ENCODE measurements around the gene ABLIM1. TPM values are rescaled to one million over a fixed set of nuclear protein-coding genes. Genes with fewer than 3 reads are reported as not detected.

The ABLIM1 gene
- total RNA-seq, 1 donor from 2014 or later, result 76.9 TPM

DNA sequence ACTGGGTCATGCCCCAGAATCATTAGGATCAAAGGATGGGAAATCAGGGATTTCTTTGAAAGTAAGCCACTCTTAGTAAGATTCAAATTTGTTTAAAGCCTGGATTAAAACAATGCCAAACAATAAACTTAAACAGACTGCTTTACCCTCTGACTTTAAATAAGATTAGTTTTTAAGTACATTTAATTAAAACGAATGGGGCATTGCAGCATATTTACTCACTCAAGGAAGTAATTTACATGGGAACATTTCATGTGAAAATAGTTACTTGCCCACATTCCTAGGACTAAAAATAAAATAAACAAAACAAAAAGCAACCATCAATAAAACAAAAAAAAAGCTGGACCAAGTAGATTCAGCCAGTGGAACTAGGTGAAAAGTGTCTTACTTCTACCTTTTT lies 7.8 kb downstream of the ABLIM1 start:
- Mint-ChIP-seq H3K4me3 (no peak overlapping the region), H3K27ac (no peak overlapping the region), H3K27me3 (no peaks in the 10 kb centered on the region), H3K4me1 (no peaks in the 10 kb centered on the region), H3K9me3 (no peaks in the 10 kb centered on the region), H3K36me3 (ENCODE audit: low read depth) (no peaks in the 10 kb centered on the region)
- ATAC-seq (ENCODE audit: low read depth) (no peak), DNase-seq (no peak)
- TF ChIP-seq, protein P1, sequence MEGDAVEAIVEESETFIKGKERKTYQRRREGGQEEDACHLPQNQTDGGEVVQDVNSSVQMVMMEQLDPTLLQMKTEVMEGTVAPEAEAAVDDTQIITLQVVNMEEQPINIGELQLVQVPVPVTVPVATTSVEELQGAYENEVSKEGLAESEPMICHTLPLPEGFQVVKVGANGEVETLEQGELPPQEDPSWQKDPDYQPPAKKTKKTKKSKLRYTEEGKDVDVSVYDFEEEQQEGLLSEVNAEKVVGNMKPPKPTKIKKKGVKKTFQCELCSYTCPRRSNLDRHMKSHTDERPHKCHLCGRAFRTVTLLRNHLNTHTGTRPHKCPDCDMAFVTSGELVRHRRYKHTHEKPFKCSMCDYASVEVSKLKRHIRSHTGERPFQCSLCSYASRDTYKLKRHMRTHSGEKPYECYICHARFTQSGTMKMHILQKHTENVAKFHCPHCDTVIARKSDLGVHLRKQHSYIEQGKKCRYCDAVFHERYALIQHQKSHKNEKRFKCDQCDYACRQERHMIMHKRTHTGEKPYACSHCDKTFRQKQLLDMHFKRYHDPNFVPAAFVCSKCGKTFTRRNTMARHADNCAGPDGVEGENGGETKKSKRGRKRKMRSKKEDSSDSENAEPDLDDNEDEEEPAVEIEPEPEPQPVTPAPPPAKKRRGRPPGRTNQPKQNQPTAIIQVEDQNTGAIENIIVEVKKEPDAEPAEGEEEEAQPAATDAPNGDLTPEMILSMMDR (IDR thresholded peaks at IDR 0.05), result no peak
- CTCF ChIA-PET, result no interaction called here
- intact Hi-C loops (cut with micrococcal nuclease), result no loop called here
- POLR2A ChIA-PET, result no interaction called here

DNA sequence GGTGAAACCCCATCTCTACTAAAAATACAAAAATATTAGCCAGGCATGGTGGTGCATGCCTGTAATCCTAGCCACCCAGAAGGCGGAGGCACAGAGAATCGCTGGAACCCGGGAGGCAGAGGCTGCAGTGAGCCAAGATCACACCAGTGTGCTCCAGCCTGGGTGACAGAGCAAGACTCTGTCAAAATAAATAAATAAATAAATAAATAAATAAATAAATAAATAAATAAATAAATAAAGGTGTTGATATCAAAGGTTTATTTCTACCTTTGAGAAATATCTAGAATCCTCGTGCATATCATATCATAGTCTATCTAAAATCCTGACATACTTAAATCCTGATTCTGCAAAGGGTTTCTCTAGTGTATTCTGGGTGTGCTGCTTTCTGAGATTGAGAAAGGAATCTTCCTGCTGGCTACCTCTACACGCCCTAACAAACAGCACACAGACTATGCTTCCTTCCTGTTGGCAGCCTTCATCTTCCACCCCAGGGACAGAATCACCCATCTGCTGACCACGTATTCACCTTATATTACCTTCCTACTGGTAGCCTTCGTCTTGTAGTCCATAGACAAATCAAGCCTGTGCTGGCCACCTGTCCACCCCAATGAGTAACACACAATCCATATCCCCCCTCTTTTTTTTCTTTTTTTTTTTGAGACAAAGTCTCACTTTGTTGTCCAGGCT lies 8.7 kb downstream of the ABLIM1 start:
- ChIA-PET CTCF (no interaction called here), POLR2A (no interaction called here)
- TF ChIP-seq, protein P1 (IDR thresholded peaks at IDR 0.05), result no peak
- H3K9me3 Mint-ChIP-seq, result no peaks in the 10 kb centered on the region
- no peaks in the 10 kb centered on the region for H3K27me3 Mint-ChIP-seq
- no peak overlapping the region for H3K4me3 Mint-ChIP-seq
- no peak overlapping the region for H3K27ac Mint-ChIP-seq
- DNase-seq (no peak), ATAC-seq (ENCODE audit: low read depth) (no peak)
- intact Hi-C loops (cut with micrococcal nuclease), result no loop called here
- no peaks in the 10 kb centered on the region for H3K36me3 Mint-ChIP-seq (ENCODE audit: low read depth)
- H3K4me1 Mint-ChIP-seq, result no peaks in the 10 kb centered on the region

DNA sequence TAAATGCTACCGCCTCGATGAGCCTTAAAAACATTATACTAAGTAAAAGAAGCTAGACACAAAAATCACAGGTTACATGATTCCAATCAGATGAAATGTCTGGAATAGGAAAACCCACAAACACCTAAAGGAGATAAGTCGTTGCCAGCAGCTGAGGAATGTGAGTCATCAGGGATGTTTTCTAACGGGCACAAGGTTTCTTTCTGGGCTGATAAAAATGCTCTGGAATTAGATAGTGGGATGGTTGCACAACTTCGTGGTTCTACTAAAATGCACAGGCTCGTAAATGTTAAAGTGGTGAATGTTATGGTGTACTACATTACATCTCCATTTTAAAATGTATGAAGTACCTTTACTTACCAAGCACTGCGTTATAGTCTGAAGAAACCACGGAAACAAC lies 9.7 kb downstream of the ABLIM1 start:
- ChIA-PET POLR2A (no interaction called here), CTCF (no interaction called here)
- Mint-ChIP-seq H3K36me3 (ENCODE audit: low read depth) (no peaks in the 10 kb centered on the region), H3K4me3 (no peak overlapping the region), H3K4me1 (no peaks in the 10 kb centered on the region), H3K9me3 (no peaks in the 10 kb centered on the region), H3K27ac (no peak overlapping the region), H3K27me3 (no peaks in the 10 kb centered on the region)
- intact Hi-C loops (cut with micrococcal nuclease), result no loop called here
- TF ChIP-seq, protein P1 (IDR thresholded peaks at IDR 0.05), result no peak
- ATAC-seq (ENCODE audit: low read depth) (no peak), DNase-seq (no peak)

DNA sequence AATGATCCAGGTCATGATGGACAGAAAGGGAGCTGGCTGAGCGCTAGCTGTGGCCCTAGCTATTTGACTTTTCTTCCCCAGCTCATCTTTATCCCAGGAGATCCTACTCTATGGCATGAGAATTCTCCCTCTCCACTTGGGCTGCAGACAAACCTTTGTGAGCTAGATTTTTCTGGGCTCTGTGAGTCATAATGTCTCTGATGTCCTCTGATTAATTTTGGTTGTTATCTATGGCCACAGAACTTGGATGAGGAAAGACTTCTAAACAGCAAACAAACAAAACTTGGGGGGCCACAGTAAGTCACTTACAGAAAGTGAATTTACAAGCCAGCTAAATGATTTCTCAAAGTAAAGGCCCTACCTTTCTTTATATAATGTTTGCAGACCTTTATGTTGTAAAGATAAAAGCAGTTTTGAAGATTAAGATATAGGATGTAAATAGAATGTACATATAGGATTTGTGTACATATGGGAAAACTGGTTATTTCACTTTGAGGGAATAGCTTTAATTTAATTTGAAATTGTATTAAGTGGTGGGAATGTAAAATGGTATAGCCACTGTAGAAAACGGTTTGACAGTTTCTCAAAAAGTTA lies 10.4 kb downstream of the ABLIM1 start:
- ATAC-seq (ENCODE audit: low read depth), result no peak
- Mint-ChIP-seq H3K36me3 (ENCODE audit: low read depth) (no peaks in the 10 kb centered on the region), H3K9me3 (no peaks in the 10 kb centered on the region), H3K27me3 (no peaks in the 10 kb centered on the region), H3K27ac (no peak overlapping the region), H3K4me3 (no peak overlapping the region), H3K4me1 (no peaks in the 10 kb centered on the region)
- ChIA-PET POLR2A (no interaction called here), CTCF (no interaction called here)
- intact Hi-C loops (cut with micrococcal nuclease), result no loop called here
- TF ChIP-seq, protein P1 (IDR thresholded peaks at IDR 0.05), result no peak
- DNase-seq, result no peak

DNA sequence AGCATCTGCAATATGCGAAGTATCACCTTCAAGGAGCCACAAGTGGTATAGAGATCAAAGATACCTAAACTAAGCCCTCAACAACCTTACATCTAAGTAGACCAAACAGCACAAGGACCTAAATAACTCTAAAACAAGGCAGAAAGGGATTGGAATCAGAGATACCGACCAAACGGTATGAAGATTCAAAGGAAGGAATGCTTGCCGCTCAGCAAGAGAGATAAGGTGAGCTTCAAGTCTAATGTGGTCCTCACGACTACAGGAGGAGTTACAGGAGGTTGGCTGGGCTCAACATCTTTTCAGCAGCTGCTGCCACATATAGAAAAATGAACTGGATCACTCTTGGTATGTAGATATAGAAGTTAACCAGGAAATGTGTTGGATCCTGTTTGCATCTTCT lies 11.6 kb downstream of the ABLIM1 start:
- ChIA-PET CTCF (no interaction called here), POLR2A (no interaction called here)
- H3K4me3 Mint-ChIP-seq, result no peak overlapping the region
- H3K4me1 Mint-ChIP-seq, result no peaks in the 10 kb centered on the region
- DNase-seq (no peak), ATAC-seq (ENCODE audit: low read depth) (no peak)
- TF ChIP-seq, protein P1 (IDR thresholded peaks at IDR 0.05), result no peak
- intact Hi-C loops (cut with micrococcal nuclease), result no loop called here
- H3K27me3 Mint-ChIP-seq, result peaks cover 2% of the 10 kb centered on the region
- H3K9me3 Mint-ChIP-seq, result no peaks in the 10 kb centered on the region
- H3K27ac Mint-ChIP-seq, result no peak overlapping the region
- no peaks in the 10 kb centered on the region for H3K36me3 Mint-ChIP-seq (ENCODE audit: low read depth)
